ENCODE measurements around the gene UTP15.

The UTP15 gene

GRCh38 chr5:73606206-73606753, 40.7 kb downstream of the UTP15 start:
- H3K4me3 ChIP-seq (ENCODE audit: control insufficient read depth, low read depth, low read length), result no peak overlapping the region
- no peak for TF ChIP-seq CTCF (conservative IDR thresholded peaks at IDR 0.05; ENCODE audit: control insufficient read depth, insufficient read depth, low read depth, low read length)
- no peak for DNase-seq (ENCODE audit: low read depth)

DNA sequence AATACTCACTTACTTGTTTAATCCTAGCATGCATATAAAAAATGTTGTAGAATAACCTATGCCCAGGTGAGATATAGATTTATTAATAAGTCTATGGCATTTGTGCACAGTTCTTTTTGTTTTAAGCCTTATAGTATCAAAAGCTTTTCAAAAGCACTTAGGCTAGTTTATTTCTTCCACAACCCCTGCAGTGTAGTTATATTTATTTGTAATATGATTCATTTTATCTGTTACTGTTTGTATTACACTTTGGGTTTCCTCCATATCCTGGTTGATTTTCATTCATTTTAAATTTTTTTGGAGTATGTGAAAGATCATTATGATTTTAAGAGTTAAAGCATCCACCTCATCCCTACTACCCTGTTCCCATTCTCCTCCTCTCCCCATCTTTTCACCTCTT, 41.7 kb downstream of the UTP15 start:
- no peak for DNase-seq (ENCODE audit: low read depth)
- TF ChIP-seq CTCF (conservative IDR thresholded peaks at IDR 0.05; ENCODE audit: control insufficient read depth, insufficient read depth, low read depth, low read length), result no peak
- no peak overlapping the region for H3K4me3 ChIP-seq (ENCODE audit: control insufficient read depth, low read depth, low read length)

DNA sequence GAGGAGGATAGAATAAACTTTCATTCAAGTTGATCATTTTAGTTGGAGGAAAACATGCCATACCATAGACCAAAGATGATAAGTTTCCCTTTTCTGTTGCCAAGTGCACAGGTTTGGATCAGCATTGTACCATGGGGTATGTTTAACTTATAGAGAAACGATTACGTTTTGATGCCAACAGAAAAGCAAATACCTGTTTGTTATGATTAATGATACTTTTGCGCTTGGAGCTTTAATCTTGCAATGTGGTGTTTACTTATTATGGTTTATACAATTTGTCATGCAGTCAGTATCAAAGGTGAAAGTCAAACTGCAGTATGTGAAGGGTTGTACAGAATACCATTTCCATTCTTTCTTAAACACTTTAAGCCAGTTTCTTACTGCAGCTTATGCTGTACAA, 47.3 kb downstream of the UTP15 start:
- no peak overlapping the region for H3K4me3 ChIP-seq (ENCODE audit: control insufficient read depth, low read depth, low read length)
- TF ChIP-seq CTCF (conservative IDR thresholded peaks at IDR 0.05; ENCODE audit: control insufficient read depth, insufficient read depth, low read depth, low read length), result no peak
- DNase-seq (ENCODE audit: low read depth), result no peak

DNA sequence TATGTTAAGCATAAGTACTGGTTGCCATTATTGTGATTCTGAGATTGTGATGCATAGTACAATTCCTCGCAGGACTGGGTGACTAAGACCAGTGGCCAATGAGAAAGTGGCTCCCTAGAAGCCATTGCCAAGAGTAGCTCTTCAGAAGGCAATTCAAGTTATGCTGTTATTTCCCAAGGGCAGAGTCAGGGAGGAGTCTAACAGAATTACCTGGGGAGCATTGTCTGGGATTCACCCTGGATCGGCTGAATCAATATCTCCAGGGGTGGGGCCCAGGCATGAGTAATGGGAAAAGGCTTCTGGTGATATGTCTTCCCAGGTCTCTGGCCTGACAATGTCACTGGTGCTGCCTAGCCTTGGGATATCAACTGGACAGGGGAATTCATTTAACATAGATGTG, 49.5 kb downstream of the UTP15 start:
- H3K4me3 ChIP-seq (ENCODE audit: control insufficient read depth, low read depth, low read length), result no peak overlapping the region
- TF ChIP-seq CTCF (conservative IDR thresholded peaks at IDR 0.05; ENCODE audit: control insufficient read depth, insufficient read depth, low read depth, low read length), result no peak
- no peak for DNase-seq (ENCODE audit: low read depth)

DNA sequence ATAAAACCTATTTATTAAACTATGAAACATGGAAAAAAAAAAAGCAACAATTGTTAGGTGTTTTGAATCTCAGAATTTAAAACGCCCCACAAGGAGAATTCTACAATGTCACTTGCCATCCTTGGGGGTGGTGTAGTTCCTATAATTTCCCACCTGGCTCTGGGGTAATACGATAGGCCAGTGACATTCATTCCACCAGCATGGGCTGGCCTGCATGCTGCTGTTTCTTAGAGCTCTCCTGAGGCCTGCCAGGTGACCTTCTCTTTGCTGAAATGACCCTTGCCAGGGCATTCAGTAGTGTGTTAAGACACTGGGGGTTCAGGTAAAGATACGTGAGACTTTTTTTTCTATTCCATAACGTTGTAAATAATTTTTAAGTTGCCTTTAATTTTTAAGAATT, 50.4 kb downstream of the UTP15 start:
- DNase-seq (ENCODE audit: low read depth), result no peak
- no peak for TF ChIP-seq CTCF (conservative IDR thresholded peaks at IDR 0.05; ENCODE audit: control insufficient read depth, insufficient read depth, low read depth, low read length)
- H3K4me3 ChIP-seq (ENCODE audit: control insufficient read depth, low read depth, low read length), result no peak overlapping the region

- DNase-seq (ENCODE audit: low read depth), result peak; percentile 8
- no peak overlapping the region for H3K4me3 ChIP-seq (ENCODE audit: control insufficient read depth, low read depth, low read length)
- TF ChIP-seq CTCF (conservative IDR thresholded peaks at IDR 0.05; ENCODE audit: control insufficient read depth, insufficient read depth, low read depth, low read length), result no peak
Observed at GRCh38 chr5:73617510-73618279, 52.2 kb downstream of the UTP15 start.

Measured in fibroblast of mammary gland (primary cell).